GM23248 (cell line): ENCODE results near the gene CST1. TPM values are rescaled to one million over a fixed set of nuclear protein-coding genes. Genes with fewer than 3 reads are reported as not detected.
"Not testable (repeated sequence)": the region's sequence is repeated elsewhere in the genome, so short reads cannot be mapped to it uniquely, and the experiment has no call there.

Source experiments
- DNase-seq: peaks from one replicate; pipeline ENCODE4 v3.0.0-alpha.2; 2015
- H2AFZ ChIP-seq: fragments of 200-600 bp; sonication (generic); 2 replicates; pipeline ENCODE4 v1.6.1; 2016; ENCODE audit warnings: antibody characterized with exemption
- H3F3A ChIP-seq: fragments of 200-600 bp; sonication (generic); 2 replicates; pipeline ENCODE4 v1.6.1; 2016; ENCODE audit warnings: mild to moderate bottlenecking, antibody characterized with exemption, mixed run types; ENCODE audit not compliant: insufficient read depth
- H3K27ac ChIP-seq: fragments of 200-600 bp; sonication (generic); 2 replicates; pipeline ENCODE4 v1.5.1; 2016; ENCODE audit warnings: mild to moderate bottlenecking
- H3K27me3 ChIP-seq: fragments of 200-600 bp; sonication (generic); replicated peaks from 2 replicates; pipeline ENCODE4 v1.6.1; 2016; ENCODE audit warnings: mild to moderate bottlenecking; ENCODE audit not compliant: insufficient read depth
- H3K36me3 ChIP-seq: fragments of 200-600 bp; sonication (generic); 2 replicates; pipeline ENCODE4 v1.6.1; 2016; ENCODE audit warnings: low read depth, mild to moderate bottlenecking
- H3K4me1 ChIP-seq: fragments of 200-600 bp; sonication (generic); 2 replicates; pipeline ENCODE4 v1.6.1; 2016; ENCODE audit warnings: mild to moderate bottlenecking; ENCODE audit not compliant: insufficient read depth
- H3K4me2 ChIP-seq: fragments of 200-600 bp; sonication (generic); one replicate; pipeline ENCODE4 v1.6.1; 2016; ENCODE audit warnings: mild to moderate bottlenecking; ENCODE audit not compliant: unreplicated experiment
- H3K4me3 ChIP-seq: fragments of 200-600 bp; sonication (generic); 2 replicates; pipeline ENCODE4 v1.5.1; 2016; ENCODE audit warnings: mild to moderate bottlenecking
- H3K79me2 ChIP-seq: fragments of 200-600 bp; sonication (generic); 2 replicates; pipeline ENCODE4 v1.6.1; 2016; ENCODE audit warnings: mild to moderate bottlenecking; ENCODE audit not compliant: insufficient read depth
- H3K9ac ChIP-seq: fragments of 200-600 bp; sonication (generic); 2 replicates; pipeline ENCODE4 v1.6.1; 2016; ENCODE audit warnings: mild to moderate bottlenecking
- H3K9me2 ChIP-seq: fragments of 200-600 bp; sonication (generic); 2 replicates; pipeline ENCODE4 v1.6.1; 2016; ENCODE audit warnings: mixed run types, mild to moderate bottlenecking, moderate library complexity; ENCODE audit not compliant: insufficient read depth
- H3K9me3 ChIP-seq: fragments of 200-600 bp; sonication (generic); one replicate; pipeline ENCODE4 v1.6.1; 2017; ENCODE audit warnings: low read depth
- H4K20me1 ChIP-seq: fragments of 200-600 bp; sonication (generic); 2 replicates; pipeline ENCODE4 v1.6.0; 2016; ENCODE audit not compliant: insufficient read depth
- EZH2 ChIP-seq: fragments of 200-600 bp; sonication (generic); IDR thresholded peaks from 2 replicates; pipeline ENCODE4 v1.6.1; 2018; ENCODE audit warnings: antibody characterized with exemption, mild to moderate bottlenecking; ENCODE audit not compliant: insufficient read depth, poor library complexity, severe bottlenecking
- EZH2phosphoT487 ChIP-seq: fragments of 200-600 bp; sonication (generic); IDR thresholded peaks from 2 replicates; pipeline ENCODE4 v1.6.1; 2018; ENCODE audit warnings: antibody characterized with exemption, moderate library complexity, mild to moderate bottlenecking, low read depth; ENCODE audit not compliant: insufficient read depth
- WGBS, 2 experiments: methylation state at CpG; one replicate each; pipeline ENCODE4 v1.1.6; 2015 to 2017; ENCODE audit warnings: low lambda C conversion rate in 2 of 2, low coverage in 1 of 2; ENCODE audit errors: missing lambda C conversion rate in 2 of 2; 5-methylcytosine and 5-hydroxymethylcytosine counted together
- in situ Hi-C: fragments of 300-500 bp; cut with MboI; formaldehyde crosslinking; loops from 2 replicates; pipeline ENCODE4 v1.15.0; 2020
- polyA plus RNA-seq: library from polyadenylated mRNA; unstranded; fragments of >200 nt; fragmentation: Nextera tagmentation; extraction: Ambion mirVana; gene quantifications from 2 replicates; pipeline ENCODE4 v1.2.1, GENCODE V29; 2016
- total RNA-seq: library from RNA; depleted of rRNA; stranded (reverse); fragments of >200 nt; shearing (Covaris generic); gene quantifications from 2 replicates; pipeline ENCODE4 v1.2.3, GENCODE V29; 2014

CST1 gene
- total and polyA plus RNA-seq, 2 experiments from 2014 or later, result not detected

- no peaks in the 10 kb centered on the region for H3K36me3 ChIP-seq
- H2AFZ ChIP-seq, result no peak overlapping the region
- DNase-seq, result no peak
- H3K9me2 ChIP-seq, result no peaks in the 10 kb centered on the region
- H3K9ac ChIP-seq, result no peak overlapping the region
- H3K4me2 ChIP-seq, result no peak overlapping the region
- no peak overlapping the region for H3K27ac ChIP-seq
- TF ChIP-seq EZH2, result no peak
- no peak for TF ChIP-seq EZH2phosphoT487
- H3K9me3 ChIP-seq, result no peaks in the 10 kb centered on the region
- peaks cover 6% of the 10 kb centered on the region for H3K27me3 ChIP-seq
- WGBS, 2 experiments, result 19 to 71% methylated on average over 1 of the region's 1 CpG
- H3K4me1 ChIP-seq, result no peaks in the 10 kb centered on the region
- H3F3A ChIP-seq, result no peaks in the 10 kb centered on the region
- H3K79me2 ChIP-seq, result no peaks in the 10 kb centered on the region
- no peaks in the 10 kb centered on the region for H4K20me1 ChIP-seq
- no peak overlapping the region for H3K4me3 ChIP-seq
- in situ Hi-C loops, result loop anchor here (10.0 kb wide), 1 partner anchor 62 kb away; no protein-coding TSS in a partner anchor
These were observed 15.8 kb upstream of the CST1 start for GRCh38 chr20:23766531-23766930.

- DNase-seq, result no peak
- Histone ChIP-seq H3K4me3 (no peak overlapping the region), H3K27ac (no peak overlapping the region), H3K9ac (no peak overlapping the region), H2AFZ (no peak overlapping the region), H3K9me3 (no peaks in the 10 kb centered on the region), H3K27me3 (peaks cover 10% of the 10 kb centered on the region), H3K4me2 (no peak overlapping the region), H3F3A (no peaks in the 10 kb centered on the region), H3K4me1 (no peaks in the 10 kb centered on the region), H4K20me1 (no peaks in the 10 kb centered on the region), H3K9me2 (no peaks in the 10 kb centered on the region), H3K36me3 (no peaks in the 10 kb centered on the region), H3K79me2 (no peaks in the 10 kb centered on the region)
- 53 to 62% methylated on average over 5 of the region's 5 CpGs for WGBS, 2 experiments
- in situ Hi-C loops, result loop anchor here (10.0 kb wide), 1 partner anchor 61 kb away; no protein-coding TSS in a partner anchor
- no peak for TF ChIP-seq EZH2phosphoT487
- no peak for TF ChIP-seq EZH2
These were observed 14.8 kb upstream of the CST1 start for GRCh38 chr20:23765578-23765977.

- H3K4me1 ChIP-seq, DNase-seq, H3K9me2 ChIP-seq, H3K27ac ChIP-seq, H2AFZ ChIP-seq, H3K36me3 ChIP-seq, H3K9ac ChIP-seq, H3K79me2 ChIP-seq, H3K27me3 ChIP-seq, H4K20me1 ChIP-seq, H3K4me3 ChIP-seq, H3K4me2 ChIP-seq, H3F3A ChIP-seq, H3K9me3 ChIP-seq: not testable (repeated sequence)
- in situ Hi-C loops, result loop anchor here (10.0 kb wide), 1 partner anchor 60 kb away; no protein-coding TSS in a partner anchor
- WGBS, 2 experiments, result 27 to 30% methylated on average over 2 of the region's 2 CpGs
These were observed 13.9 kb upstream of the CST1 start for GRCh38 chr20:23764630-23765029.

- H3K79me2 ChIP-seq, result no peaks in the 10 kb centered on the region
- TF ChIP-seq EZH2, result no peak
- TF ChIP-seq EZH2phosphoT487, result no peak
- H4K20me1 ChIP-seq, result no peaks in the 10 kb centered on the region
- H3F3A ChIP-seq, result no peaks in the 10 kb centered on the region
- H3K4me3 ChIP-seq, result no peak overlapping the region
- peaks cover 10% of the 10 kb centered on the region for H3K27me3 ChIP-seq
- no peak overlapping the region for H2AFZ ChIP-seq
- no peak overlapping the region for H3K9ac ChIP-seq
- no peak overlapping the region for H3K4me2 ChIP-seq
- in situ Hi-C loops, result loop anchor here (10.0 kb wide), 1 partner anchor 59 kb away; no protein-coding TSS in a partner anchor
- DNase-seq, result no peak
- no peaks in the 10 kb centered on the region for H3K4me1 ChIP-seq
- H3K9me2 ChIP-seq, result no peaks in the 10 kb centered on the region
- H3K27ac ChIP-seq, result no peak overlapping the region
- no peaks in the 10 kb centered on the region for H3K9me3 ChIP-seq
- H3K36me3 ChIP-seq, result no peaks in the 10 kb centered on the region
These were observed 12.6 kb upstream of the CST1 start for GRCh38 chr20:23763345-23763744.

- no peaks in the 10 kb centered on the region for H3K79me2 ChIP-seq
- DNase-seq, result no peak
- in situ Hi-C loops, result no loop called here
- no peaks in the 10 kb centered on the region for H4K20me1 ChIP-seq
- 63 to 80% methylated on average over 2 of the region's 2 CpGs for WGBS, 2 experiments
- no peak overlapping the region for H3K27ac ChIP-seq
- H3K9me3 ChIP-seq, result no peaks in the 10 kb centered on the region
- no peaks in the 10 kb centered on the region for H3F3A ChIP-seq
- no peak overlapping the region for H3K4me2 ChIP-seq
- no peak overlapping the region for H3K9ac ChIP-seq
- H3K9me2 ChIP-seq, result no peaks in the 10 kb centered on the region
- no peak overlapping the region for H2AFZ ChIP-seq
- TF ChIP-seq EZH2phosphoT487 (no peak), EZH2 (no peak)
- H3K4me3 ChIP-seq, result no peak overlapping the region
- peaks cover 8% of the 10 kb centered on the region for H3K27me3 ChIP-seq
- H3K4me1 ChIP-seq, result peaks cover 11% of the 10 kb centered on the region
- no peaks in the 10 kb centered on the region for H3K36me3 ChIP-seq
These were observed 8.7 kb upstream of the CST1 start for GRCh38 chr20:23759306-23759940.

GRCh38 chr20:23756792-23757191, 6.1 kb upstream of the CST1 start:
- H3K9me2 ChIP-seq, DNase-seq, H2AFZ ChIP-seq, H3K27ac ChIP-seq, H3K4me3 ChIP-seq, H3K4me2 ChIP-seq, H3F3A ChIP-seq, H4K20me1 ChIP-seq, H3K27me3 ChIP-seq, H3K9me3 ChIP-seq, H3K9ac ChIP-seq, H3K79me2 ChIP-seq, H3K36me3 ChIP-seq, in situ Hi-C loops: not testable (repeated sequence)
- WGBS, 2 experiments, result 26 to 32% methylated on average over 3 of the region's 3 CpGs
- peaks cover 11% of the 10 kb centered on the region for H3K4me1 ChIP-seq

GRCh38 chr20:23755131-23755611, 4.4 kb upstream of the CST1 start:
- Histone ChIP-seq H2AFZ (peak overlapping the region; percentile 6; the same call in 1 of the 2 replicates), H3K4me1 (peaks cover 11% of the 10 kb centered on the region), H3K4me2 (peak overlapping the region; percentile 11)
- H3F3A ChIP-seq, H3K9ac ChIP-seq, H3K9me2 ChIP-seq, H3K27me3 ChIP-seq, H3K36me3 ChIP-seq, H3K4me3 ChIP-seq, in situ Hi-C loops, H4K20me1 ChIP-seq, H3K27ac ChIP-seq, H3K79me2 ChIP-seq, H3K9me3 ChIP-seq: not testable (repeated sequence)
- DNase-seq, result peak; percentile 60
- WGBS, 2 experiments, result 7 to 11% methylated on average over 3 of the region's 3 CpGs
